NB4 (cell line): ENCODE data around the gene NBEA.

ENCODE experiments used
- DNase-seq: peaks from one replicate; pipeline ENCODE4 v3.0.0; 2010; ENCODE audit warnings: low read depth
- H3K4me3 ChIP-seq: one replicate; pipeline ENCODE4 v1.5.1; 2011; ENCODE audit warnings: mild to moderate bottlenecking, low read depth, low read length, moderate library complexity
- MYC ChIP-seq: IDR thresholded peaks from 2 replicates; pipeline ENCODE4 v1.6.1; 2011; ENCODE audit warnings: low read depth, low read length
- POLR2A ChIP-seq: IDR thresholded peaks from 2 replicates; pipeline ENCODE4 v1.6.1; 2011; ENCODE audit warnings: mild to moderate bottlenecking; ENCODE audit not compliant: insufficient read length; ENCODE audit errors: extremely low read depth
- TF ChIP-seq, protein P1 (sequence below): IDR thresholded peaks from 2 replicates; pipeline ENCODE4 v1.6.1; 2011; ENCODE audit warnings: low read depth, low read length
- TF ChIP-seq, protein P2 (sequence below): IDR thresholded peaks from one replicate; pipeline ENCODE4 v1.5.1; 2012; ENCODE audit warnings: low read depth, low read length

NBEA gene

DNA sequence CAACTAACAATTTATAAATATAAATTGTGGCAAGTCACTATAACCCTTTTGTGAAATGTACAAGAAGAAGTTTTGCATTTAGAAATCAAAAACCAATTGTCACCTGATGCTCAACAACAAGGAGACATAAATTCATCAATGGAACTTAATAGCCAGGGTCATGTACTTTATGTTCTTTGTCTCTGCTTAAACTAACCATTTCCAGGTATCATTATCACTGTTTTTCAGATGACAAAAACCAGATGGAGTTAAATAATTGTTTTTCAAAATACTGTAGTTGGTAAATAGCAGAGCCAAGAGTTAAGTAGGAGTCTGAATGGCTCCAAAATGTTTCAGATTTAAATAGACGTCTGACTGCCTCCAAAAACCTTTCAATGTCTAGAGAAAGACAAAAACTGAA is 606.7 kb downstream of the NBEA start:
- no peak for DNase-seq
- TF ChIP-seq, protein P1, sequence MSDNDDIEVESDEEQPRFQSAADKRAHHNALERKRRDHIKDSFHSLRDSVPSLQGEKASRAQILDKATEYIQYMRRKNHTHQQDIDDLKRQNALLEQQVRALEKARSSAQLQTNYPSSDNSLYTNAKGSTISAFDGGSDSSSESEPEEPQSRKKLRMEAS: no peak
- TF ChIP-seq MYC (no peak), POLR2A (no peak)
- TF ChIP-seq, protein P2, sequence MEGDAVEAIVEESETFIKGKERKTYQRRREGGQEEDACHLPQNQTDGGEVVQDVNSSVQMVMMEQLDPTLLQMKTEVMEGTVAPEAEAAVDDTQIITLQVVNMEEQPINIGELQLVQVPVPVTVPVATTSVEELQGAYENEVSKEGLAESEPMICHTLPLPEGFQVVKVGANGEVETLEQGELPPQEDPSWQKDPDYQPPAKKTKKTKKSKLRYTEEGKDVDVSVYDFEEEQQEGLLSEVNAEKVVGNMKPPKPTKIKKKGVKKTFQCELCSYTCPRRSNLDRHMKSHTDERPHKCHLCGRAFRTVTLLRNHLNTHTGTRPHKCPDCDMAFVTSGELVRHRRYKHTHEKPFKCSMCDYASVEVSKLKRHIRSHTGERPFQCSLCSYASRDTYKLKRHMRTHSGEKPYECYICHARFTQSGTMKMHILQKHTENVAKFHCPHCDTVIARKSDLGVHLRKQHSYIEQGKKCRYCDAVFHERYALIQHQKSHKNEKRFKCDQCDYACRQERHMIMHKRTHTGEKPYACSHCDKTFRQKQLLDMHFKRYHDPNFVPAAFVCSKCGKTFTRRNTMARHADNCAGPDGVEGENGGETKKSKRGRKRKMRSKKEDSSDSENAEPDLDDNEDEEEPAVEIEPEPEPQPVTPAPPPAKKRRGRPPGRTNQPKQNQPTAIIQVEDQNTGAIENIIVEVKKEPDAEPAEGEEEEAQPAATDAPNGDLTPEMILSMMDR: no peak
- H3K4me3 ChIP-seq: no peak overlapping the region

DNA sequence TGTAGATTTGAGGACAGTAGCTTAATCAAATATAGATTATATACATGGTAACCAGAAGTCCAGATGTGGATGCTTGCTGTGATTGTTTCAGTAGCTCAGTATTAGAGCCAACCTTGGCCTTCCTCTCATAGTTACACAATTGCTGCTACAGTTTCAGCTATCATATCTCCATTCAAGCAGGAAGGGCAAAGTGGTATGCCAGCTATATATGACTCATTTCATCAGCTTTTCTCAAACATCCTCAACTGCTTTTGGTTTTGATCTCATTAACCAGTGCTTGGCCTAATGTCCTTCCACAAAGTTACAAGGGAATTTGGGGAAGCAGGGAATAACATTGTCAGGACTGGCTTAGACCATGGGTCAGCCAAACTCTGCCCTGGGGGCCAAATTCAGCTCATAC is 607.4 kb downstream of the NBEA start:
- H3K4me3 ChIP-seq: no peak overlapping the region
- DNase-seq: no peak
- TF ChIP-seq, protein P1: no peak
- TF ChIP-seq POLR2A: no peak
- TF ChIP-seq, protein P2: no peak

DNA sequence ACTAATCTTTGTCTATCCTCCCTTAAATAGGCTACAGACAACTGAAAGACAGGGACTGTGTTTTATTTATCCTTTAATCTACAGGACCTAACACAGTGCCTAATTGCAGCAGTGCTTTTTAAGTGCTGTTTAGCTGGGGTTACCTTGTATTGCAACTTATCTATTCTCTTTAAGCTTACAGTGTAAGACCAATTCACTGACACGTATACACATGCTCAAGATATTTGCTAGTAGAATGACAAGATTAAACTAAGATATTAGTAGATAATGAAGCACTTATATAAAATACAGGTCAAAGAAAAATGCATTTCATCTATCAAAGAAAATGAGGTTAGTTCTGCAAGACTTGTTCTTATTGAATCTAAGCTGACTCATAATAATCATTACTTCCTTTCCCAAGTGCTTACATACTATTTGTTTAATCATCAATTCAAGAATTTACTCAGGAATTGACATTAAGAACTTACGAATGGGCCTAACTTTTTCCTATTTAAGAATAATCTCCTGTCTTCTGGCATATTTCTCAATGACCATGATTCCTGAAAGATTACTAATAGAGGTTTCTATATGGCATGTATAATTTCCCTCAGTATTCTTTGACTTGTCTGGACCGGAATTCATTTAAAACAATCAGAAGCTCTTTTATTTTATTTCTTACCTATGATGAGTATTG is 610.2 kb downstream of the NBEA start:
- TF ChIP-seq POLR2A: no peak
- TF ChIP-seq, protein P1: no peak
- TF ChIP-seq MYC: no peak
- TF ChIP-seq, protein P2: no peak
- no peak for DNase-seq
- no peak overlapping the region for H3K4me3 ChIP-seq

DNA sequence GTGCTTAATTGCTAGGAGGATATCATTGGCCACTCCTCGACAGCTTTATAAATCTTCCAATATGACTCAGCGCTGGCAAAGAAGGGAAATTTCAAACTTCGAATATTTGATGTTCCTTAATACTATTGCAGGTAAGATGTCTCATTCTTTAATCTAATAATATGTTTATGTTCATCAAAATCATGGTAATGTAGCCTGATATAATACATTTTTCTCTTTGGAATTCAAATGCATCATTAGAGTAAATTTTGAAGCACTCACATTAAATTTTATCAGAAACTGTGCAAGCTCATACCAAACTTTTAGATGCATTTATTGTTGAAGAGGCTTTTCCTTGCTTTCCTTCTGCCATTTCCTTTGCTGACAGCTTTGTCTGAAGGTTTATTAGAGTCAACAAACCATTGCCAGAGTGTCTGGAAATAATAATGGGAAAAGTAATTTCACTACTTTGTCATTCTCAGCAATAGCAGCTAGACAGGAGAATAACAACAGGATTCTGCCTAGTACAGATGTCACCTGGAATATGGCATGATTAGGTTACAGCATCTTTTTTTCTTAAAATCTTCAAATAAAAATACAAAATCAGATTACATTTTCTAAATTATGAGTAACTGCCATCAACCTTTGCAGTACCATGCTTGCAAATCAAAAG is 613.0 kb downstream of the NBEA start:
- no peak for TF ChIP-seq POLR2A
- TF ChIP-seq MYC: no peak
- TF ChIP-seq, protein P2: no peak
- TF ChIP-seq, protein P1: no peak
- no peak overlapping the region for H3K4me3 ChIP-seq
- no peak for DNase-seq

DNA sequence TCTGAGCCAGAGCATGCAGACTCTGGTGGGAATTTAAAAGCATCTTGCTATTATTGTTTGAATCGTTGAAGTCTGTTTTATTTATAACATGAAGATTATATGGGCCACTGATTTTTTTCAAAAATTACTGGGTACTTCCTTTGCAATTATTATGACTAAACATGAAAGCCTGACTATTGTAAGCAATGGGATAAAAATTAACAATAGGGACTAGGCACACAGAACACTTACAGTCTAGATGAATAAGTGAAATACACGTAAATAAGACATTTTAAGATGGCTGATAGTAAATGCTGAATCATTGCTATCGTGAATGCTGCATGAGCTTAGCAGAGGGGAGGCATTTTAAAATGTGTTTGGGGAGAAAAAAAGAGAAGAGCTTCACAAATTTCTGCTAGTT is 615.4 kb downstream of the NBEA start:
- H3K4me3 ChIP-seq: no peak overlapping the region
- TF ChIP-seq, protein P1: no peak
- TF ChIP-seq MYC (no peak), POLR2A (no peak)
- TF ChIP-seq, protein P2: no peak
- no peak for DNase-seq
